Measurements from ENCODE around the gene TMPRSS5. TPM values are rescaled to one million over a fixed set of nuclear protein-coding genes. Genes with fewer than 3 reads are reported as not detected.
"Not testable (repeated sequence)": the region's sequence is repeated elsewhere in the genome, so short reads cannot be mapped to it uniquely, and the experiment has no call there.

TMPRSS5 gene
- total and polyA plus RNA-seq, 3 donors from 2014 or later, result 1.4 to 2.2 (median 1.5) TPM

DNA sequence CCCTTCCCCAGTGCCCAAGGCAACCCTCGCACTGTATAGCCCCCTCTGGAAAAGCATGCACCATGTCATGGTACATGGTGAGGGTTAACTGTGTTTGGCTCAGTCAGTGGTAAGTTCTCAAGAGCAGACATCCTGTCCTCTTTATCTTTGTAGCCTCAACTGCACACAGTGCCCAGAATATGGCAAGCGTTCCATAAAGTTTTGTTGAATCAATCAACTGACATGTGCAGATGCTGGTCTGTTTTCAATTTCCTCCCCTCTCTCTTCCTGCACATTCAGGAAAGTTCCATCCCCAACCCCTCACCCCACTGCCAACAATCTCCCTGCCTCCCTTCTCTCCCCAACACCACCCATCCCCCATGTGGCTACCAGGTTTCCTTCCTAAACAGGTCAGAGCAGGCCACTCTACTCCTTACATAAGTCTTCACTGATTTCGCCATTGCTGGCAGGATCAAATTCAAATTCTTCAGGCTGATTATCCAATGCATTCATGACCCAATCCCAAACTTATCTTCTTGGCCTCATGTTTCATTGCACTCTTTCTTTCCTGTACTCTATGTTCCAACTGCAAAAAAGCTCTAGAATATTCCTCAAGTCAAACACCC lies 15.5 kb upstream of the TMPRSS5 start:
- intact Hi-C loops (cut with DNase I; ENCODE audit: low total_unique reads), result loop anchor here (5.0 kb wide), 1 partner anchor 414 kb away; no protein-coding TSS in a partner anchor
- Histone ChIP-seq H3K27me3 (no peaks in the 10 kb centered on the region), H3K4me3 (no peak overlapping the region), H3K4me1 (peaks cover 6% of the 10 kb centered on the region), H3K27ac (no peak overlapping the region), H3K36me3 (ENCODE audit: low read depth, missing control alignments) (no peaks in the 10 kb centered on the region), H3K9me3 (no peaks in the 10 kb centered on the region)
- TF ChIP-seq, protein P1, sequence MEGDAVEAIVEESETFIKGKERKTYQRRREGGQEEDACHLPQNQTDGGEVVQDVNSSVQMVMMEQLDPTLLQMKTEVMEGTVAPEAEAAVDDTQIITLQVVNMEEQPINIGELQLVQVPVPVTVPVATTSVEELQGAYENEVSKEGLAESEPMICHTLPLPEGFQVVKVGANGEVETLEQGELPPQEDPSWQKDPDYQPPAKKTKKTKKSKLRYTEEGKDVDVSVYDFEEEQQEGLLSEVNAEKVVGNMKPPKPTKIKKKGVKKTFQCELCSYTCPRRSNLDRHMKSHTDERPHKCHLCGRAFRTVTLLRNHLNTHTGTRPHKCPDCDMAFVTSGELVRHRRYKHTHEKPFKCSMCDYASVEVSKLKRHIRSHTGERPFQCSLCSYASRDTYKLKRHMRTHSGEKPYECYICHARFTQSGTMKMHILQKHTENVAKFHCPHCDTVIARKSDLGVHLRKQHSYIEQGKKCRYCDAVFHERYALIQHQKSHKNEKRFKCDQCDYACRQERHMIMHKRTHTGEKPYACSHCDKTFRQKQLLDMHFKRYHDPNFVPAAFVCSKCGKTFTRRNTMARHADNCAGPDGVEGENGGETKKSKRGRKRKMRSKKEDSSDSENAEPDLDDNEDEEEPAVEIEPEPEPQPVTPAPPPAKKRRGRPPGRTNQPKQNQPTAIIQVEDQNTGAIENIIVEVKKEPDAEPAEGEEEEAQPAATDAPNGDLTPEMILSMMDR (IDR thresholded peaks at IDR 0.05), result no peak
- TF ChIP-seq POLR2A (IDR thresholded peaks at IDR 0.05), result no peak
- DNase-seq, result no peak
- 85% methylated on average over 3 of the region's 3 CpGs for WGBS, 2 donors

DNA sequence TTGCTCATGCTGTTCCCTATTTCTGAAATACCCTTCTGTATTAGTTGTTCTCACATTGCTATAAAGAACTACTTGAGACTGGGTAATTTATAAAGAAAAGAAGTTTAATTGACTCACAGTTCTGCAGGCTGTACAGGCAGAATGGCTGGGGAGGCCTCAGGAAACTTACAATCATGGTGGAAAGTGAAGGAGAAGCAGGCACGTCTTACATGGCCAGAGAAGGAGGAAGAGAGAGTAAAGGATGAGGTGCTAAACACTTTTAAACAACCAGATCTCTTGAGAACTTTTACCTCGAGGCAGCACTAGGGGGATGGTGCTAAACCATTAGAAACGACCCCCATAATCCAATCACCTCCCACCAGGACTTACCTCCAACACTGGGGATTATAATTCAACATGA lies 14.4 kb upstream of the TMPRSS5 start:
- 46 to 59% methylated on average over 3 of the region's 3 CpGs for WGBS, 2 donors
- intact Hi-C loops (cut with DNase I; ENCODE audit: low total_unique reads), result loop anchor here (5.0 kb wide), 1 partner anchor 413 kb away; no protein-coding TSS in a partner anchor
- not testable (repeated sequence) for H3K27me3 ChIP-seq

DNA sequence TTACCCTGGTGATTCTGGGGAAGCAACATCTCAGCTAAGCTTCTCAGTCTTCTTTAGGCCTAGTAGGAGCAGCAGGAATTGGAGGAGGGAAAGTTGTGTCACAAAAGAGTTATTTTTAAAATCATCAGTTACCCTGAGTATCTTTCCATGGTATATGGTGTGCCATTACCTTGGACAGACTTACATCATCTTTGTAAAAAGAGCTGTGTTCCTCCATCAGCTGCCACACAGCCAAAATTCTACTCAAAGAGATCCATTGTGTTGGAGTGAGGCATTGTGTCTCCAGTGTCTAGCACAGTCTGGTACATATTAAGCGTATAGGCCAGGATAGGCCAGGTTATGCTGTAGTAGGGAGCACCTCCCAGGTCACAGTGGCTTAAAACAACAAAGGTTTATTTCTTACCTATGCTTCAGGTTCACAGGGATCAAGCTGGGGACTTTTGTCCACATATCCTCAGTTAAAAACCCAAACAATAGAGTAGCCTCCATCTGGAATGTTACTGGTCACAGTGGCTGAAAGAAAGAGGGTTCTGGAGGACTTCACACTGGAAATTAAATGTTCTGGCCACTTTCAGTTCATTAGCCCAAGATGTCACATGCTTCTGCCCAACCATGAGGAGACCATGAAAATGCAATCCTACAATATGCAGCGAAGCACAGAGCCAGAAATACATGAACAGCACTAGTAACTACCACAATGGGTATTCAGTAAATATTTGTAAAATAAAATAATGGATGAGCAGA lies 9.9 kb upstream of the TMPRSS5 start:
- no peaks in the 10 kb centered on the region for H3K36me3 ChIP-seq (ENCODE audit: low read depth, missing control alignments)
- no peak for DNase-seq
- TF ChIP-seq, protein P1 (IDR thresholded peaks at IDR 0.05), result no peak
- TF ChIP-seq POLR2A (IDR thresholded peaks at IDR 0.05), result no peak
- WGBS, 2 donors, result 78 to 84% methylated on average over 2 of the region's 2 CpGs
- H3K27ac ChIP-seq, result no peak overlapping the region
- no peaks in the 10 kb centered on the region for H3K4me1 ChIP-seq
- no peaks in the 10 kb centered on the region for H3K27me3 ChIP-seq
- intact Hi-C loops (cut with DNase I; ENCODE audit: low total_unique reads), result no loop called here
- H3K9me3 ChIP-seq, result no peaks in the 10 kb centered on the region
- no peak overlapping the region for H3K4me3 ChIP-seq

More for the DNA sequence above, 14.4 kb upstream of the TMPRSS5 start:
- not testable (repeated sequence) for DNase-seq; H3K9me3 ChIP-seq; H3K36me3 ChIP-seq (ENCODE audit: low read depth, missing control alignments); H3K27ac ChIP-seq; H3K4me3 ChIP-seq; H3K4me1 ChIP-seq

DNA sequence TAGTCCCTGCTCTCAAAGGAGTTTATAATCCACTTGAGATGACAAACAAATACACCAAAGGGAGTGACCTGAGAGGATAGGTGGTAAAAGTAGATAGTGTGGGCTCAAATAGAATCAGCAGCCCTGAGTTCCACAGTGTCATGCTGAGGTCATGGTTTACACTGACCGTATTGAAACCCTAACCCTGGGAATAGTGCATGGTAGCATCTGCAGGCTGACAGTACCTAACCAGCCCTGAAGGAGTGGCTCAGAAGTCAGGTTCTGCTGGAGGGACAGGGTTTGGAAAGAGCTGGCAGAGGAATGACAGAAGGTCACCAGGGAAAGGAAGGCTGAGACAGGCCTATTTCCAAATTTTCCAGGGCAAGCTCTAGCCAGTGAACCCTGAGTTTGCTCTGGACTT lies 9.2 kb upstream of the TMPRSS5 start:
- Histone ChIP-seq H3K27ac (no peak overlapping the region), H3K36me3 (ENCODE audit: low read depth, missing control alignments) (no peaks in the 10 kb centered on the region), H3K4me3 (no peak overlapping the region), H3K4me1 (no peaks in the 10 kb centered on the region), H3K27me3 (no peaks in the 10 kb centered on the region), H3K9me3 (no peaks in the 10 kb centered on the region)
- intact Hi-C loops (cut with DNase I; ENCODE audit: low total_unique reads), result no loop called here
- TF ChIP-seq POLR2A (IDR thresholded peaks at IDR 0.05), result no peak
- TF ChIP-seq, protein P1 (IDR thresholded peaks at IDR 0.05), result no peak
- 69 to 88% methylated on average over 1 of the region's 1 CpG for WGBS, 2 donors
- DNase-seq, result no peak

DNA sequence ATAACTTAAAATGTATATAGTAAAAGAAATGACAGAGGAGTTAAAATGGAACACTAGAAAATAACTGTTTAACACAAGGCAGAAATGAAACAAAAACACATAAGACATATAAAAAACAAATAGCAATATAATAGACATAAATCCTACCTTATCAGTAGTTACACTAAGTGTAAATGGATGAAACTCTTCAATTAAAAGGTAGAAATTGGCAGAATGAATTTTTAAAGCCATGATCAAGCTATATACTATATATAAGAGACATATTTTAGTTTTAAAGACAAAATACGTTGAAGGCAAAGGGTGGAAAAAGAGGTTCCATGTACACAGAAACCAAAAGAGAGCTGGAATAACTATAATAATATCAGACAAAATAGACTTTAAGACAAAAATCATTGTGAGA lies 4.9 kb upstream of the TMPRSS5 start:
- intact Hi-C loops (cut with DNase I; ENCODE audit: low total_unique reads), result no loop called here
- Histone ChIP-seq H3K27me3 (no peaks in the 10 kb centered on the region), H3K9me3 (no peaks in the 10 kb centered on the region), H3K4me3 (no peak overlapping the region), H3K27ac (no peak overlapping the region), H3K4me1 (no peaks in the 10 kb centered on the region), H3K36me3 (ENCODE audit: low read depth, missing control alignments) (no peaks in the 10 kb centered on the region)
- DNase-seq, result no peak
- 93 to 96% methylated on average over 1 of the region's 1 CpG for WGBS, 2 donors
- TF ChIP-seq, protein P1 (IDR thresholded peaks at IDR 0.05), result no peak
- no peak for TF ChIP-seq POLR2A (IDR thresholded peaks at IDR 0.05)

DNA sequence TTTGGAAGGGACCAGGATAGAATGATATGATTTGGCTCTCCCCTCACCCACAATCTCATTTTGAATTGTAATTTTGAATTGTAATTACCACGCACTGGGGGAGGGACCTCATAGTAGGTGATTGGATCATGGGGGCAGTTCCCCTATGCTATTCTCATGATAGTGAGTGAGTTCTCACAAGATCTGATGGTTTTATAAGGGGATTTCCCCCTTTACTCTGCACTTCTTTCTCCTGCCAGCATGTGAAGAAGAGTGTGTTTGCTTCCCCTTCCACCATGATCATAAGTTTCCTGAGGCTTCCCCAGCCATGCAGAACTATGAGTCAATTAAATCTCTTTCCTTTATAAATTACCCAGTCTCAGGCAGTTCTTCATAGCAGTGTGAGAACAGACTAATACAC lies 2.6 kb downstream of the TMPRSS5 start:
- H3K4me1 ChIP-seq; H3K36me3 ChIP-seq (ENCODE audit: low read depth, missing control alignments); H3K4me3 ChIP-seq; H3K27me3 ChIP-seq; H3K27ac ChIP-seq; H3K9me3 ChIP-seq; intact Hi-C loops (cut with DNase I; ENCODE audit: low total_unique reads); DNase-seq: not testable (repeated sequence)
- WGBS, 2 donors, result 43 to 96% methylated on average over 1 of the region's 1 CpG
